HG02973 (cell line): ENCODE results near the gene LYPLA2.
"Not testable (repeated sequence)": the region's sequence is repeated elsewhere in the genome, so short reads cannot be mapped to it uniquely, and the experiment has no call there.

Source experiments
- ATAC-seq: cut with Tn5 transposase; IDR thresholded peaks from one replicate; pipeline ENCODE4 v1.9.1; 2021; ENCODE audit warnings: moderate library complexity; ENCODE audit not compliant: unreplicated experiment

The LYPLA2 gene

DNA sequence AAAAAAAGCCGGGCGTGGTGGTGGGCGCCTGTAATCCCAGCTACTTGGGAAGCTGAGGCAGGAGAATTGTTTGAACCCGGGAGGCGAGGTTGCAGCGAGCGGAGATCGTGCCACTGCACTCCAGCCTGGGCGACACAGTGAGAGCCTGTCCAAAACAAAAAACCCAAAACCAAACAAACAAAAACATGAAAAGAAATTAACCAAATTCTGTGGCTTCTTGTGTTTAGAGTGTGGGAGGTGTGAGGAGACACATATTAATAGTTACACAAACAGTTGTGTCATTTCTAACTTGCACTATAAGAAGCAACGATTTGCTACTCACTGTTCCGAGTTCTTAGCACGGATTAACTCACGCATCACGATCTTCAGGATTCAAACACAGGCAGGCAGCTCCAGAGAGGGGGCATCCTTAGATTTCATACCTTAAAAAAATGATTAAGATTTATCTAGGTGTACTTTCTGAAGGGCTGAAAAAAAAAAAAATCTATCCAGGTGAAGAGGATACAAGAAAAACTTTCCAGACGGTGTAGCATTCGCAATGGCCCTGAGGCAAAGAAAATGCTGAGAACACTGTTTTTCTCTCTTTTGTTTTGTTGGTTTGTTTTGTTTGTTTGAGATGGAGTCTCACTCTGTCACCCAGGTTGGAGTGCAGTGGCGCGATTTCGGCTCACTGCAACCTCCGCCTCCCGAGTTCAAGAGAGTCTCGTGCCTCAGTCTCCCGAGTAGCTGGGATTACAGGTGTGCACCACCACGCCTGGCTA, 35.0 kb downstream of the LYPLA2 start:
- peak; percentile 44 for ATAC-seq

DNA sequence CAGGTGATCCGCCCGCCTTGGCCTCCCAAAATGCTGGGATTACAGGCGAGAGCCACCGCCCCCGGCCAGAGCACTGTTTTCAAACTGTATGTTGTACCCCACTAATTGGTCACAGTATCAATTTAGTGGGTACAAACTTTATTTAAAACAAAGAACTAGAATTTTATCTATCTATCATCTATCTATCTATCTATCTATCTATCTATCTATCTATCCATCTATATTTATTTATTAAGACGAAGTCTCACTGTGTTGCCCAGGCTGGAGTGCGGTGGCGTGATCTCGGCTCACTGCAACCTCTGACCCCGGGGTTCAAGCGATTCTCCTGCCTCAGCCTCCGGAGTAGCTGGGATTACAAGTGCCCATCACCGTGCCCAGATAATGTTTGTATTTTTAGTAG, 35.6 kb downstream of the LYPLA2 start:
- not testable (repeated sequence) for ATAC-seq

DNA sequence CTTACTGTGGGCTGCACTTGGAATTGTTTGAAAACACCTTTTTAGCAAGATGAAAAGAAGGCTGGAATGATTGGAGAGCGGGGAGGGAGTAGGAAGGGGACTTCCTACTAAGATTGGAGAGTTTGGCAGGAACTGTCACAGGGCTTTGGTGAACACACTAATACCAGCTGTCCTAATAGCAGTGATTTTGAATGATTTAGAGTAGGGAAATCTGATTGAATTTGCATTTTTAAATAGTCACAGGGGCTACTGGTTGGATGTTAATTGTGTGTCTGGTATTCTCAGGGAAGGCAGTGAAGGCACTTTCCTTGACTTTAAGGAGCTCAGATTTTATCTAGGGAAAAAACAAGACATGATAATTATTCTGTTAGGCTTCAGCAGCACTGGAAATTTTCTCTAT, 36.8 kb downstream of the LYPLA2 start:
- ATAC-seq, result no peak

DNA sequence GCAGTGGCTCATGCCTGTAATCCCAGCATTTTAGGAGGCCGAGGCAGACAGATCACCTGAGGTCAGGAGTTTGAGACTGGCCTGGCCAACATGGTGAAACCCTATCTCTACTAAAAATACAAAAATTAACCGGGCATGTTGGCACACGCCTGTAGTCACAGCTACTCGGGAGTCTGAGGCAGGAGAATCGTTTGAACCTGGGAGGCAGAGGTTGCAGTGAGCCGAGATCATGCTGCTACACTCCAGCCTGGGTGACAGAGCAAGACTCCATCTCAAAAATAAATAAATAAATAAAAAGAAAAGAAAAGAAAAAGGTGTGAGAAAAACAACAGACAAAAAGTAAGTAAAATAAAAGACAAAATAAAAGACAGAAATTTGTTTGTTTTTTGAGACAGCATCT, 43.2 kb downstream of the LYPLA2 start:
- not testable (repeated sequence) for ATAC-seq

DNA sequence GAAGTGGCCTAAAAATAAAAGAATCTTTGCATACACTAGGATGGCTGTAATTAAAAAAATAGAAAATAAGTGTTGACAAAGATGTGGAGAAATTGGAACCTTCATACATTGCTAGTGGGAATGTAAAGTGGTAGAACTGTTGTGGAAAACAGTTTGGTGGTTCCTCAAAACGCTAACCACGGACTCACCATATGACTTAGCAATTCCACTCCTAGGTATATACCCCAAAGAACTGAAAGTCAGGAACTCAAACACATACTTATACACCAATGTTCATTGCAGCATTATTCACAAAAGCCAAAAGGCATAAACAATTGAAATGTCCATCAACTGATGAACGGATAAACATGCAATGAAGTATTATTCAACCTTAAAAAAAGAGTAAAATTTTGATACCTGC, 45.1 kb downstream of the LYPLA2 start:
- no peak for ATAC-seq

DNA sequence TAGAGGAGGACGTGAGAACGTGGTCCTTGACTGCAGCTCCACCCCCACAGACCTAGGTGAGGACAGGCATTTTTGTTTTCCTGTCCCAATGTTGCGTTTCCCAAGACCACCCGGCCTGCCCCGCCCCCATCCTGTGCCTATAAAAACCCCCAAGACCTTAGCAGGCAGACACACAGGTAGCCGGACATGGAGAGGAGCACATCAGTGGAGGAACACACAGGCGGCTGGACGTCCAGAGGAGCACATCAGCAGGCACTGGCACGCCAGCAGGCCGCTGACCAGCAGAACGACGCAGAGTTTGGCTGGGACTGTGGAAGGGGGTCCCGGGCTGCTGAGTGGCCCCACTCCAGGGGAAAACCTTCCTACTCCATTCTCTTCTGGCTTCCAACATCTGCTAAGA, 47.0 kb downstream of the LYPLA2 start:
- ATAC-seq, result no peak

DNA sequence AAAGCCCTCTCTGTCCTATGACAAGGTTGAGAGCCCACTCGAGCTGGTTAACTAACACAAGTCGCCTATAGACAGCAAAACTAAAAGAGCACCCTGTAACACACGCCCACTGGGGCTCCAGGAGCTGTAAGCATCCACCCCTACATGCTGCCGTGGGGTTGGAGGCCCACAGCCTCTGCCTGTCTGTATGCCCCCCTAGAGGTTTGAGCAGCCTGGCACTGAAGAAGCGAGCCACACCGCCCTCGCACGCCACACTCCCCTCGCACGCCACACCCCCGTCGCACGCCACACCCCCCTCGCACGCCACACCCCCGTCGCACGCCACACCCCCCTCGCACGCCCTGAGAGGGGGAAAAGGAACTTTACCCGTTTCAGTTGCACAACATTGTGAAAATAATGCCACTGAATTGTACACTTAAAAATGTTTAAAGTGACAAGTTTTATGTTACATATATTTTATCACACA, 47.5 kb downstream of the LYPLA2 start:
- no peak for ATAC-seq

DNA sequence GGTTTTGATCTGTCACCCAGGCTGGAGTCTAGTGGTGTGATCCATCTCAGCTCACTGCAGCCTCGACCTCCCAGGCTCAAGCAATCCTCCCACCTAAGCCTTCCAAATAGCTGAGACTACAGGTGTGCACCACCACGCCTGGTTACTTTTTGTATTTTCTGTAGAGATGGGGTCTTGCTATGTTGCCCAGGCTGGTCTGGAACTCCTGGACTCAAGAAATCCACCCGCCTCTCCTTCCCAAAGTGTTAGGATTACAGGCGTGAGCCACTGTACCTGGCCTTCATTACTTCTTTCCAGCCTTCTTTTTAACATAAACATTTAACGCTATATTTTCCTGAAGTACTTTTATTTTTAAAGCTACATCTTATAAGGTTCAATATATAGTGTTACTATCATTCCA, 52.7 kb downstream of the LYPLA2 start:
- ATAC-seq, result no peak
